Stimulated activated CD4-positive, alpha-beta T cell treated with anti-CD3 and anti-CD28 coated beads, Interleukin-15, amount 100 ng/mL, for 24 hours (primary cell): ENCODE results near the gene PEX19.
A peak's percentile ranks its signal among the peaks of the same experiment; 100 is the strongest.

Experiments used
- DNase-seq: peaks from one replicate; pipeline ENCODE4 v3.0.0-alpha.2; 2020

Gene PEX19

DNA sequence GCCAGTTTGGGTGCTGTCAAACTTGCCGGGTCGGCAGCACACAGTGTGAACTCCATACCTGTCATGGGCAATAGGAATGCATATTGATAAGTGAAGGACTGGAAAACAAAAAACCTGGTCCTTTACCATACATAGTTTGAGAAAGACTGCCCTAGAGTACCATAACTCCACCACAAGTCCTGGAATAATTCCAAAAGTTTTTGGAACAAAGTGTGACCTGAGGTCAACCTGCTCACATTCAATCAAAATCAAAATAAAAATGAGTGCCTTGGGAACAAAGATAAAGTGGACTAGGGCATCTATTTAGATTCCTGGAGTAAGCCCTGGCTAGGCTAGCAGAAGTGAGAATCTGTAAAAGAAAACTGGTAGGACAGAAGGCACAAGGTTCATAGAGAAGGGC is 7.6 kb downstream of the PEX19 start:
- DNase-seq = no peak

DNA sequence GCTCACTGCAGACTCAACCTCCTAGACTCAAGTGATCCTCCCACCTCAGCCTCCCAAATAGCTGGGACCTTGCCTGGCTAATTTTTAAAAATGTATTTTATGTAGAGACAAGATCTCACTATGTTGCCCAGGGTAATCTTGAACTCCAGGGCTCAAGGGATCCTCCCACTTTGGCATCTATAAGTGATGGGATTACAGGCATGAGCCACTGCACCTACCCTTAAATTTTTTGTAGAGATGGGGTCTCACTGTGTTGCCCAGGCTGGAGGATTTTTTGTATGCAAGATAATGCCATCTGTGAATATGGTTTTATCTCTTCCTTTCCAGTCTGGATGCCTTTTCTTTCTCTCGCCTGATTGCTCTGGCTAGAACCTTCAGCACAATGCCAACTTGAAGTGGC is 13.9 kb downstream of the PEX19 start:
- no peak for DNase-seq

DNA sequence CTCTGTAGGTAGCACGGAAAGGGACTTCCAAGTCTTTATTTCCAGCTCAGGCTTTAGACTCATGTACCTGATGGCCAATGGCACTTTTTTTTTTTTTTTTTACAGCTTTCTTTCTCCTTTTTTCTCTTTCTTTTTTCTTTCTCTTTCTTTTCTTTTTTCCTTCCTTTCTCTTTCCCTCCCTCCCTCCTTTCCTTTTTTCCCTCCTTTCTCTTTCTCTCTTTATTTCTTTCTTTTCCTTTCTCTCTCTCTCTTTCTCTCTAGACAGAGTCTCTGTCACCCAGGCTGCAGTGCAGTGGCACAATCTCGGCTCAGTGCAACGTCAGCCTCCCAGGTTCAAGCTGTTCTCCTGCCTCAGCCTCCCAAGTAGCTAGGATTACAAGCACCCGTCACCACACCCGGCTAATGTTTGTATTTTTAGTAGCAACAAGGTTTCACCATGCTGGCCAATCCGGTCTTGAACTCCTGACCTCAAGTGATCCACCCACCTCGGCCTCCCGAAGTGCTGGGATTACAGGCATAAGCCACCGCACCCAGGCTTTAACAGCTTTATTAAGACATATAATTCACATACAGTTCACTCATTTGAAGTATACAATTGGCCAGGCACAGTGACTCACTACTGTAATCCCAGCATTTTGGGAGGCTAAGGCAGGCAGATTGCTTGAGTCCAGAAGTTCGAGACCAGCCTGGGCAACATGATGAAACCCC is 17.5 kb downstream of the PEX19 start:
- no peak for DNase-seq

DNA sequence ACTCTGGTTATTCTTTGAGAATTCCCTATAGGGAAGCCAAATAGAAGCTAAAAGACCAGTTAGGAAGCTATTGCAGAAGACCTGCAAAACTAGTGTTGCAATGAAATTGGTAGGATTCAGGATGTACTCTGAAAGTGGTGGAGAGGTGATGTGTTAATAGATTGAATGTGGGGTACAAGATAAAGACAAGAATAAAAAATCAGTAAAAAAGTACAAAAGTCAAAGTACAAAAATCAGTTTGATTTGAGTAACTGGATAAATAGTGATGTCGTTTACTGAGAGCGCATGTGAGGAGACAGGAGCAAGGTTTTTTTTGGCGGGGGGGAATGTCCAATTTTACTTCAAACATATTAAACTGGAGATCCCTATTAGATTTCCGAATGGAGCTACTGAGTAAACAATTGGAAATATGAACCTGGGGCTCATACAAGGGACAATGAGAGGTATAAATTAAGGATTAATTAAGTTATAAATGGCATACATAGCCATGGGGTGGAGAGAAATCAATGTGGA is 20.1 kb downstream of the PEX19 start:
- DNase-seq = no peak

DNA sequence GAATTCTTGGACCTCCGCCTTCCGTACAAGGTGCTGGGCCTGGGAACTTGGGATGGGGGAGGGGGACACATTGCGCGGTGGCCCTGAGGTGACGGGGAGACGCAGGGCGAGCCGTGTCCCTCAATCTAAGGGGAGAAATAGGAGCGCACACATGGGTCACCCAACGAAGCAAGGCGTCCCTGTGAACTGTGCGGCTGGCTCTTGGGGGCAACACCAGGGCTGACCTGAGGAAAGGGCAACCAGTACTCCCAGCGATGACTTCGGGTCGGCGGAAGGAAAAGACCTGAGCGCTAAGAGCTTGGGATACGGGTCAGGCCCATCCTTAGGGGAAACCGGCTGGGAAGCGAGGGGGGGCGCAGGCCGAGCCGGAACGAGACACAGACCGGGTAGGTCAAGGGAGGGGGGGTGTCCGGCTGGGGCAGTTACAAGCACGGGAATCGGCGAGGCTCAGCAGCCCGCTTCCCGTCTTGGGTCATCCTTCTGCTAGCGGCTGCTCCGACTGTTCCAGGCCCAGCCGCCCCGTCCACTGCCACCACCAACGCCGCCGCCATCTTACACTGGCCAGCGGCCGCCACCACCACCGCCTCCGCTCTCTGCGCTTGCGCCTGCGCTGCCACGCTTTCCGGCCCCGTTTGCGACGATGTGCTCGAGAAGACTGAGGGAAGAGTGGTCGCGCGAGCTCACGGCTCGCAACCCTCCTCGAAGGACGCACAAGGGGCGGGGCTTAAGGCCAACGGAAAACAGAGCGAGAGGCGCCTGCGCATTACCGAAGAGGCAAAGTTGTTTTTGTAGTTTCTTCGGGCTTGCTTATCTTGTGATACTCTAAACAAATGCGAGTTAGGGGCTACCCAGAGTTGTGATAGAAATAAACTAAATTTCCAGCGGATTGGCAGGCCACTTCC is 22.8 kb downstream of the PEX19 start, which contains the start of gene DCAF8:
Gene DCAF8 (minus strand): TSS at position 657 of the 902 bp plus-strand sequence. CDS start 18,541 bp downstream, outside the sequence.
- DNase-seq = peak; percentile 99

DNA sequence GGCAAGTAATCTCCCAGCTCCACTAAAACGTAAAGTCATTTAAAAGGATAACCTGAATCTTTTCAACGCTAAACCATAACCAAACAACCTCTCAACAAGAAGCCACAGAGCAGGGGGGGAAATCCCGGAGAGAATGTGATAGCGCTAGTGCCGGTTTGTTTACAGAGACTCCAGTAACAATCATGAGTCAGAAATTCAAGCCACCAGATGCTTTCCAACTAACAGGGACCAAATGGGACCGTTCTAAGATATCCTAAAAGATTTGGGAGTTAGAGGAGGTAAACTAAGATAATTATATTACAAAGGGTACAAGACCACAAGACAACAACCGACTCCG is 23.4 kb downstream of the PEX19 start:
- peak; percentile 77 for DNase-seq

DNA sequence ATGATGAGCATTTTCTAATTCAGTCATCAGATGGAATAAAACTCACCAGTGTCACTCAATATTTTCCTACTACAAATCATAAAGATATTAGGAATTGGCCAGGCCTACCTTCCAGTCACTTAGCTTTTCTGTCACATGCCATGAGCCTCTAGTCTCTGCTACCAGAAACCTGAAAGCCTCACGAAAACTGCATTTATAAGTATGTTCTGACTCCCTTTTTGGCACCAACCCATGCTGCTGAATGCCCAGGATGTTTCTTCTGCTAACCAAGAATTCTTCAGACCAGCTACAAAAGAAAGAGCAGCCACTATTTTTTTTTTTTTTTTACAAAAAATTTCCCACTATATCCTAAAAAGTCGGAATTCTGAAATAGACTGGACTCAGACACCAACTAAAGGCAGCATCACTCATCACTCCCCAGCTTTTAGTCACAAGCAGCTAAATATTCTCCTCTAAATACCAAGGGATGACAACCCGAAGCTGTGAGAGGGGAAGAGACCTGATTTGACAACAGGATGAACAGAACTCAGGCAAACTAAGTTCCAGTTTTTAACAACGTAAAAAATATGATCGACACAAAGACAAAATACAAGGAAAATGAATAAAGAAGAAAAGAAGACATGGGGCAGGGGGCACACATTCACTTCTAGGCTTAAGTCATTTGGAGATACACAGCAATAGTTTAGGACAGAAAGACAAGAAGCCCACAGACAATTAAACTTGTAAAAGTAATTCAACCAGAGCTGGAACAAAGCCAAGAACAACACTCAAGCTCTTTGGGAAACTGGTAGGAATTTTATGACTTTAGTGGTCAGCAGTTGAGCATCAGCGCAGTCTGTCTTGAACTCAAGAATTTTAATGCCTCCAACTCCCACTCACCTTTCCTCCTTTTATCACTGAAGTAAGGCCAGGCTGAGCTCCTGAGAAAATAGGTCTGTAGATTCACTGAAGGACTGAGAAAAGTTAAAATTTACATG is 24.2 kb downstream of the PEX19 start:
- DNase-seq = no peak

DNA sequence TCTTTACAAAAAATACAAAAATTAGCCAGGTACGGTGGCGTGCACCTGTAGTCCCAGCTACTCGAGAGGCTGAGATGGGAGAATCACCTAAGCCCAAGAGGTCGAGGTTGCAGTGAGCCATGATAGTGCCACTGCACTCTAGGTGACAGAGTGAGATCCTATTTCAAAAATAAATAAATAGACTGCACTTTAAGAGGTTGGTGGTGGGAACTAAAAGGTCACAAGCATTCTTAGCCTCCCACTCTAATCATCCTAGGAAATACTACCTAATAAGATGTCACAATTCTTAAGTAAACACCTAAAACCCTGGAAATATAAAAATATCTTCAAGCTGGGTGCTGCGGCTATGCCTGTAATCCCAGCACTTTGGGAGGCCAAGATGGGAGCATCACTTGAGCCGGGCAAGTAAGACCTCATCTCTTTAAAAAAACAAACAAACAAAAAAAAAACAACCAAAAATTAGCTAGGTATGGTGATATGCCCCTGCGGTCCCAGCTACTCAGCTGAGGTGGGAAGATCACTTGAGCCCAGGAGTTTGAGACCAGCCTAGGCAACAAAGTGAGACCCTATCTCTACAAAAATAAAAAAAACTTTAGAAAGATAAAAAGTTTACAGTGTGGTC is 26.6 kb downstream of the PEX19 start:
- DNase-seq = no peak

DNA sequence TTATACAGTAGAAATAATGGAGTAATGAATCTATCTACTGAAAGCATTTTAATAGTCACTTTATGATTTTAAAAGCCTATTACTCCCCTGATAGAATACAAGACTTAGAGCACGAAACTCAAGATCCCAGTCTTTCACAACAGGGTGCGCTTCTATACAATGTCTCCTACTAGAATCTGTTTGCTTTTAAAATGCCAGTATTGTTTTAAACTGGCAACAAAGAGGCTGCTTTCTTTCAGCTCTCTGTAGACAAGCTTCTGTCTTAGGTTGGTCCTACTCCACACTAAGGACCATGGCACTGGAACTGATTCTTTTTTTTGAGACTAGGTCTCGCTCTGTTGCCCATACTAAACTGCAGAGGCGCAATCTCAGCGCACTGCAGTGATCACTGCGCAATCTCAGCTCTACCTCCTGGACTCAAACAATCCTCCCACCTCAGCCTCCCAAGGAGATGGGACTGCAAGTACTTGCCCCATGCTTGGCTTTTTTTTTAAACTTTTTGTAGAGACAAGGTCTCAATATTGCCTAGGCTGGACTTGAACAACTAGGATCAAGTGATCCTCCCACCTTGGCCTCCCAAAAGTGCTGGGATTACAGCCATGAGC is 27.4 kb downstream of the PEX19 start:
- DNase-seq = no peak

DNA sequence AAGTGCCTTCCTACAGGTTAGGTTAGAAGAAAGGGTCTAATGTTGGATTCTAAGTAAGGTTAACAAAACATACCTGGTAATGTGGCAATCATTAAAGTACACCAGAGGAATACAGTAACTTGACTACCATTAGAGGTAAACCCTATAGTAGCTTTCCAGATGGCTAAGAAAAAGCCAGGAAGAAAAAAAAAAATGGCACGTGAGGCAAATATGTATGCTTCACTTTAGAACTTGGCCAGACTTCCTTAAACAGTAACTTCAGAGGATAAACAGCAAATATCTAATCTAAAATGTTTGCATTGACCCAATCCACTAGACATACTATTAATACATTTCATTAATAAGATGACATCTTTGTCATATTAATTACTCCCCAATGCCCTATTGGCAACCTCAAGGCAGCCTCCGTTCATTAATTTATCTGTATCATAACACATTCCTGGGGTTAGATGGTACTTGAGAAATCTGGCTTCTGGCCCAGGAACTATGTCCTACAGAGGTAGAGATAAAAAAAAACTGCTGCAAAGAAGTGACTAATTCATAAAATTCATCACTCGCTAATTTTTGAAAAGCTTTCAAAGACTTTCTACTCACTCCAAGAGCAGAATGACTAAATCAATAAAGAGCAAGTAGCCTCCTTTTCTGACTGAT is 28.4 kb downstream of the PEX19 start:
- DNase-seq = no peak

DNA sequence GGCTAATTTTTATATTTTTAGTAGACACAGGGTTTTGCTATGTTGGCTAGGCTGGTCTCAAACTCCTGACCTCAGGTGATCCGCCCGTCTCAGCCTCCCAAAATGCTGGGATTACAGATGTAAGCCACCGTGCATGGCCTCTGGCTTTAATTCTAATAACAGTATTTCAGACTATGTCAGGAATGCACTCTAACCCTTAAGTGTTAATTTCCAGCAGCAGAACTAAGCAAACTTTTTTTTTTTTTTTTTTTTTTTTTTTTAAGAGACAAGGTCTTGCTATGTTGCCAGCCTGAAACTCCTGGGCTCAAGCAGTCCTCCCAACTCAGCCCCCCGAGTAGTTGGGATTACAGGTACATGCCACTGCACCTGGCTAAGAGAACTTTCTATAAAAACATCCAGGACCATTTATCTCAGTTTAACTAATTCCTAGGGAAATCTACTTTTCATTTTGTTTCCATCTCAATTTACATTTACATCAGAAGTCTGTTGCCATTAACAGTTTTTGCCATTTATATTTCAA is 29.1 kb downstream of the PEX19 start:
- DNase-seq = no peak

DNA sequence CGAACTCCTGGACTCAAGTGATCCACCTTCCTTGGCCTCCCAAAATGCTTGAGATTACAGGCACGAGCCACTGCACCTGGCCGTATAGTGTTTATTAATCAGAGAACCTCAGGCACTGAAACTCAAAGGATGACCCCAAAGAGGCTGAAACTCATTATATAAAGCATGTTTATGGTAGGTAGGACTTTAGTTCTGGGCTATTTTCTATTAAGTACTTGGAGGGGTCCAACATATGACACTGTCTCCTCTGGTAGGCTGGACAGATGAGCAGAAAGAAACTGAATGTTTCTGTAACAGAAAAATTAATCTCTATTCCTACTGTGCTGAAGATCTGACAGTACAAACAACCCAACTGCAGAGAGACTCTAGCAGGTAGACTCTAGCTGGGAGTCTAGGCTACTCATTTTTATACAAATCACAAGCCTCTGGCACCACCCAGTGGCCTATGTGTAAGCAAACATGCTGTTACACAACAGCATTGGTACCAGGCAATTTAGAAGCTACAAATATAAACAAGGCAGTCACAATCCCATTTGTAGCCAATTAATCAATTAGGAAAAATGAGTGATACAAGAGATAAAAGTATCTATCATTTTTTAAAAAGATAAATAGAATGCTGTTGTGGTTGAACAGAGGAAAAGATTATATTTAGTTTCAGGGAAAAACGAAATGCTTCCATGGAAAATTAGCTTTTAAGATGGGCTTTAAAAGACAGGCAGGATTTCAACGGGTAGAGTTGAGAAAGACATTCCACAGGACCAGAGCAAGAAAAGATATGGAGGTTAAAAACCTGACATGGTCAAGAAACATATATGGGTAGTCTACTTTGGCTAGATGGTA is 33.0 kb downstream of the PEX19 start:
- peak; percentile 55 for DNase-seq

DNA sequence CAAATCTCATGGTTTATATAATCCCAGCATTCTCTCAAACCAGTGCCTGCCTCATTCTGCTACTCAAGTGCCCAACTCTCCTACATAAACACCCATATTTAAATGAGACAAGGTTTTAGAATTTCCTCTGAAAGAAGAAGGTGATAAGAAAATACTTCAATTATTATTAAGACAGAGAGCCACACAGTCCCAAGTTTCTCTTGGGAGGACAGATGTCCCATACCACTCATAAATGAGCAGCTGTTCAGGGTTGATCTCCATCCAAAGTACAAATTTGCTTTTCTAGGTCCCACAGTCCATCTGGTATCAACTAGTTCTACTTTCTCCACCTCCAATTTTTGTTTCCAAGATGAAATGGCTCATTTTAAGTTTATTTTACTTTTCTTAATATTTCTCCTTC is 33.9 kb downstream of the PEX19 start:
- DNase-seq = no peak

DNA sequence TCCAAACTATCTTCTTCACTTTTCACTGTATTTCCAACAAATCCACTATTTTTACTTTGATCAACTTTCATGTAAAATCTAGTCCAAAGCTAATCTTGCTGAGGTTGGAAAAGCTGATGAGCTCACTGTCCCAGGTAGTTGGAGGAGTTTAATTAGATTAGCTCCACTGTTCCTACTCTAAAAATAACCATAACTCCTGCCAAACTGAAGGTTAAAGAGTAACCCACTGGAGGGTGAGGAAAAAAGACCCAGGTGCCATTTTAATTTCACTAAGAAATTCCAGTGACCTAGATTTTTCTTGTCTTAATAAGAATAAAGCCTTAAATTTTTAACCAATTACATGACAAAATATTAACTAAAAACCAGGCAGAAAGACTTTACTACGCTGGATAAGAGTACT is 37.9 kb downstream of the PEX19 start:
- no peak for DNase-seq

DNA sequence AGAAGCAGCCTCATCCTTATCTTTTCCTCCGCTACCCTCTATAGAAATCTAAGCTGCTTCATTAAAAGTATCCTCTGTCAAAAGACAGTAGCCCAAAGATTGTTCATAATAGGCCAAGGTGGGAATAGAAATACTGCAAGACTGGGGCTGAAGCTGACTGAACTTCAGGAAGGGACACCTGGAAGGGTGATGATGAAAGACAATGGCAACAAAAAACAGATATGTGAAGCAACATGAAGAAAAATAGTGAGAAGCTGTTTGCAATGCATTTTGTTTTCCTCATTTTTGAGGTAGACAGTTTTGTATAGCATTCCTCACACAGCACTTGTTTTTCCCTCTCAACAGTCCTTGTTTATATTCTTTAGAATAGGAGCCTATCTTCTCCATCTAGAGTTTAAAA is 39.5 kb downstream of the PEX19 start:
- no peak for DNase-seq

DNA sequence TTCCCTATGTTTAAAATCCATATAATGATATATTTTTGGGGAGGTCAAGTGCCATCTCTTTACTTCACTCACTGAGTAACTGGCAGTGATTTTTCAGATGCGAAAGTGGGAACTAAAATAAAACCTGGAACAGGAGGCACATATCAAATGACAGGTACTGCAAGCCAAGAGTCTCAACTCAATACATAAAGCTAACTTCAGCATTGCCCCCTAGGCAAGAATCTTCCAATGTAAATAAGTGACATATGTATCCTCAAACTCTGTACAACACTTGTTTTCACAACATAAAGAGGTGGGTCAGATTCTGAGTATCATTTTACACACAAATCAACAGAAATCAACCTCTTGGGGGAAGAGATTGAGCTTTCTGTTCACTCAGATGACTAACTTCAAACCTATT is 40.7 kb downstream of the PEX19 start:
- DNase-seq = no peak

DNA sequence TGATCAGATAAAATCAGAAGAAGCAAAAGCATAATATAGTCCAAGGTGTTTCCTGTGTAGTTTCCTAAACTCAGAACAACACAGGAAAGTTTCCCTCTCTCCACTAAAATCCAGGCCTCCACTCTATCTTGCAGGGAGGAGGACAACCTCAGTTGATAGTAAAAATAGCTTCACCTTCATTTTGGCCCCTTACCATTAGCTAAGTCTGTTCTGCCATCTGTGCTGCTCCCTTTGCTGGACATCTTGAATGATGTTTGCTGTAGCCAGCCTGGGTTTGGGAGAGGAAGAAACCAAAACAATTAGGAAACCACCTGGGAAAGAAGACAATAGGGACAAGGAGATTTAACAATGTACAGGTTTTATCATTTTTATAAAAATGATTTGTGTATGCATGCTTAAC is 41.2 kb downstream of the PEX19 start:
- no peak for DNase-seq

DNA sequence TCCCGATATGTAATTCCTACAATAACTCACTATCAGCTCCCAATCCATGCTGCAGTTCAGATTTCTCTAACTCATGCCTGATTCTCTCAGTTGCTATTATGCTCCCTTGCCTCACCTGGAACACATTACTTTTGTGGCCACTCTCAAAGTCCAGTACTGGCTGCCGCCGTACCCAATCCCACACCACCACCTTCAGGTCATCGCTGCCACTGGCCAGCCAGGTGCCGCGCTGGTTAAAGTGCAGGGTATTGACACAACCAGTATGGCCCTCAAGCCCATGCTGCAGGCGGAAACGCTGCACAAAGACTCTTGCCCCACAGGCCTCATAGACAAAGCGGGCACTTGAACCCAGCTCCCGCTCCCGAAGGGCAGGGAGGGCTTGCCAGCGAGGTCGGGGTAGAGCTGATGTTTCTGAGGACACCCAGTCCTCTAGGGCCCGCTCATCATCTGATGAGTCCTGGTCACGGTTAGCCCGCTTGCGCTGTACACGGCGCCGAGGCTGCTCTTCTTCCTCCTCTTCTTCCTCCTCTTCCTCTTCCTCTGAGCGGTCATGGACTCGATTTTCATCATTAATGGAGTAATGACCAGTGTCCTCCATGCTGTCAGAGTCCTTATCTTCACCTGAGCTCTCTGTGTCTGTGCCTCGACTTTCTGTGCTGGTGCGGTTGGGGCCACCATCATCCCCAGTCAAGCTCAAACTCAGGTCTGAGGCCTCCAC is 45.2 kb downstream of the PEX19 start:
- no peak for DNase-seq

DNA sequence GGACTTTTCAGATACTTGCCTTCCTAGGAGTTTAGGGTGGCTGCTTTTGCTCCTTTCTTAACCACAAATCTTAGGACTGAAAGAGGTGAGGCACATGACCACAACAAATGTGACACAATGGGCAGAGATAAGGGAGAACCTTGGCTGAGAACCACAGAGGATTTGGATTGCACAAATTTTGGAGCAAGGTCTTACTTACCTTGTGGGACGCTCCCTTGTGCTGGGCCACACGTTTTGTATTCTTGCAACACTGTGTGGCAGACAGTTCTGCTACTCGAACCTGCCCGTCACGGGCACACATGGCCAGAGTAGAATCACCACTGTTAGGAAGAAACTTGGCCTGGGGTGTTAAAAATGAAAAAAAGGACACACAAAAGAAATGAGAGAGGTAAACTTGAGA is 46.5 kb downstream of the PEX19 start:
- DNase-seq = no peak

DNA sequence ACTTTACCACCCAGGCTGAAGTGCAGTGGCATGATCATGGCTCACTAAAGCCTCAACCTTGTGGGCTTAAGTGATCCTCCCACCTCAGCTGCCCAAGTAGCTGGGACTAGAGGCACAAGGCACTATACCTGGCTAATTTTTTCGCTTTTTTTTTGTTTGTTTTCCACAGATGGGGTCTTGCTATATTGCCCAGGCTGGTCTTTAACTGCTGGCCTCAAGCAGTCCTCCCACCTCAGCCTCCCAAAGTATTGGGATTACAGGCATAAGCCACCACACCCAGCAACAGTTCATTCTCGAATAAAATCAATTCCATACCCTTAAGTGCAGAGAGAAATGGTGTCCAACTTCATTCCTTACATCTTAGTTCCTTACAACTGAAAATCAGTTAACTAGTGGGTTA is 47.4 kb downstream of the PEX19 start:
- no peak for DNase-seq
